Muscle layer of colon (tissue), 2 donors: ENCODE data around the gene MCU.
A peak's percentile ranks its signal among the peaks of the same experiment; 100 is the strongest.
"Not testable (repeated sequence)": the region's sequence is repeated elsewhere in the genome, so short reads cannot be mapped to it uniquely, and the experiment has no call there.

ENCODE experiments used
- H3K27ac ChIP-seq: one replicate; pipeline ENCODE4 v1.7.0; 2013; ENCODE audit warnings: low read depth, mild to moderate bottlenecking, low read length, moderate library complexity
- H3K27me3 ChIP-seq, 2 donors: one replicate each; pipeline ENCODE4 v1.7.0; 2013; ENCODE audit warnings: low read length in 2 of 2, mild to moderate bottlenecking in 2 of 2; ENCODE audit not compliant: insufficient read depth in 2 of 2, control insufficient read depth in 1 of 2
- H3K36me3 ChIP-seq: one replicate; pipeline ENCODE4 v1.7.0; 2013; ENCODE audit warnings: mild to moderate bottlenecking, low read length; ENCODE audit not compliant: insufficient read depth
- H3K4me1 ChIP-seq: one replicate; pipeline ENCODE4 v1.7.0; 2013; ENCODE audit warnings: mild to moderate bottlenecking, low read length; ENCODE audit not compliant: insufficient read depth
- H3K4me3 ChIP-seq, 2 donors: one replicate each; pipeline ENCODE4 v1.7.0; 2013; ENCODE audit warnings: low read length in 2 of 2, low read depth in 1 of 2, mild to moderate bottlenecking in 1 of 2, moderate library complexity in 1 of 2
- H3K9ac ChIP-seq: one replicate; pipeline ENCODE4 v1.7.0; 2013; ENCODE audit warnings: low read length
- H3K9me3 ChIP-seq: one replicate; pipeline ENCODE4 v1.7.0; 2013; ENCODE audit warnings: mild to moderate bottlenecking, low read length
- donor health status: abdominal sarcoma.
- donor health status: Adenocarcinoma of cecum.

The MCU gene, protein sequence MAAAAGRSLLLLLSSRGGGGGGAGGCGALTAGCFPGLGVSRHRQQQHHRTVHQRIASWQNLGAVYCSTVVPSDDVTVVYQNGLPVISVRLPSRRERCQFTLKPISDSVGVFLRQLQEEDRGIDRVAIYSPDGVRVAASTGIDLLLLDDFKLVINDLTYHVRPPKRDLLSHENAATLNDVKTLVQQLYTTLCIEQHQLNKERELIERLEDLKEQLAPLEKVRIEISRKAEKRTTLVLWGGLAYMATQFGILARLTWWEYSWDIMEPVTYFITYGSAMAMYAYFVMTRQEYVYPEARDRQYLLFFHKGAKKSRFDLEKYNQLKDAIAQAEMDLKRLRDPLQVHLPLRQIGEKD

GRCh38 chr10:72691863-72692743, at the start of gene MCU:
Gene MCU, plus strand, starts transcription at chr10:72692143. Its CDS starts 9 bp downstream, at chr10:72692152.
- peak within 1 kb of the TSS; percentile 52 for H3K27ac ChIP-seq

DNA sequence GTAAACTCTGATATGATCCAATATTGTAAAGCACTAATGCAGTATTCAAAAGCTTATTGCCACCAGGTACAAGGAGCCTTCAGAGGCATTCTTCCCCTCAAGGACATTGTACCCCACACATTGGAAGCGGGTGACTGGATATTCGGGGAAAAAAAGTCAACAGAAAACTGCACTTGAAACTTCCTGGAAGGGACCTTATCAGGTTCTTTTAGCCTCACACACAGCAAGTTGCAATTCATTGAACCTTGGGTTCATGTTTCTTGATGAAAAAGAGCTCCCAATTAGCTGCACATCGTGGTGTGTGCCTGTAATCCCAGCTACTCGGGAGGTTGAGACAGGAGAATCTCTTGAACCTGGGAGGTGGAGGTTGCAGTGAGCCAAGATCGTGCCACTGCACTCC, 49.6 kb upstream of the MCU start:
- Histone ChIP-seq H3K4me1 (no peaks in the 10 kb centered on the region), H3K27ac (no peak overlapping the region), H3K9me3 (no peaks in the 10 kb centered on the region), H3K9ac (no peak overlapping the region), H3K4me3 (no peak overlapping the region), H3K27me3 (no peaks in the 10 kb centered on the region), H3K36me3 (no peaks in the 10 kb centered on the region)

More at GRCh38 chr10:72691863-72692743, at the start of gene MCU:
- no peaks in the 10 kb centered on the region for H3K36me3 ChIP-seq
- H3K4me3 ChIP-seq, result peak within 1 kb of the TSS; percentile 81 to 92
- no peaks in the 10 kb centered on the region for H3K9me3 ChIP-seq
- peak within 1 kb of the TSS; percentile 88 for H3K9ac ChIP-seq
- no peaks in the 10 kb centered on the region for H3K27me3 ChIP-seq
- H3K4me1 ChIP-seq, result peaks cover 22% of the 10 kb centered on the region

GRCh38 chr10:72645263-72645858, 46.6 kb upstream of the MCU start:
- H3K4me1 ChIP-seq, result no peaks in the 10 kb centered on the region
- H3K9me3 ChIP-seq, result no peaks in the 10 kb centered on the region
- H3K9ac ChIP-seq, result no peak overlapping the region
- H3K36me3 ChIP-seq, result no peaks in the 10 kb centered on the region
- H3K4me3 ChIP-seq, result no peak overlapping the region
- H3K27me3 ChIP-seq, result no peaks in the 10 kb centered on the region
- H3K27ac ChIP-seq, result no peak overlapping the region

- not testable (repeated sequence) for H3K9ac ChIP-seq, H3K4me3 ChIP-seq, H3K27ac ChIP-seq, H3K9me3 ChIP-seq, H3K36me3 ChIP-seq, H3K4me1 ChIP-seq, H3K27me3 ChIP-seq
These were observed 45.0 kb upstream of the MCU start for GRCh38 chr10:72646971-72647370.

- H3K27me3 ChIP-seq, result no peaks in the 10 kb centered on the region
- no peaks in the 10 kb centered on the region for H3K36me3 ChIP-seq
- no peak overlapping the region for H3K4me3 ChIP-seq
- no peak overlapping the region for H3K27ac ChIP-seq
- no peaks in the 10 kb centered on the region for H3K9me3 ChIP-seq
- no peak overlapping the region for H3K9ac ChIP-seq
- H3K4me1 ChIP-seq, result no peaks in the 10 kb centered on the region
These were observed 43.6 kb upstream of the MCU start for GRCh38 chr10:72648301-72648700.

- no peak overlapping the region for H3K27ac ChIP-seq
- no peaks in the 10 kb centered on the region for H3K4me1 ChIP-seq
- H3K36me3 ChIP-seq, result no peaks in the 10 kb centered on the region
- no peak overlapping the region for H3K4me3 ChIP-seq
- H3K9me3 ChIP-seq, result no peaks in the 10 kb centered on the region
- no peaks in the 10 kb centered on the region for H3K27me3 ChIP-seq
- H3K9ac ChIP-seq, result no peak overlapping the region
These were observed 42.7 kb upstream of the MCU start for GRCh38 chr10:72649291-72649690.

DNA sequence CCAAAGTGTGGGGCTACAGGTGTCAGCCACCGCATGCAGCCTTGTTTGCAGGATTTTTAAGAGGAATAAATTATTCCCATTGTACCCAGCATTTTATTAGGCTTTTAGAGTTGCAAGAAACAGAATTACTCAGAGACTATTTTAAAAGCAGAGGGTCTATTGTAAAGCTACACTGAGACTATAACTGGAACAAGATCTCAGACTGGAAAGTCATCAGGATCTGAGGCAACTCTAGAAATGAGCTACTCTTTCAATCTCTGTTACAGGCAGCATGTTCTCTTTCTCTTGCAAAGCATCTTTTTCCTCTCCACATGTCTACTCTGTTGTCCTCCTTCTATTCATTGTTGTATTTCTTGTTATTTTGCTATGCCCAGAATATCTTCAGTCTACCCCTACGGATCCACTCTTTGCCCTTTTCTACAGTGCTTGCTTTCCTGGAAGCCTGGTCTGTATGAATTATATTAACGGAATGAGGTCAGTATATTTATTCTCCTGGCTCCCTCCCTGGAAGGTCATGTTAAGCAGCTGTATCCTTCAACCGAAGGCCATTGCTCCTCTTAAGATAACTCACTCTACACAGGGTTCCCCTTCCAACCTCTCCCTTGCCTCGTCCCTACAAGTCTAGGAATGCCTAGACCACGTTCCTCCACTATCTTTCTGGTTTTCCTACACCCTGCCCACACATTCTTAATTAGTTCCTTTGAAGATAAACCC, 38.4 kb upstream of the MCU start:
- Histone ChIP-seq H3K9me3 (no peaks in the 10 kb centered on the region), H3K27me3 (no peaks in the 10 kb centered on the region), H3K4me1 (no peaks in the 10 kb centered on the region), H3K27ac (no peak overlapping the region), H3K9ac (no peak overlapping the region), H3K4me3 (no peak overlapping the region), H3K36me3 (no peaks in the 10 kb centered on the region)

GRCh38 chr10:72654720-72655119, 37.2 kb upstream of the MCU start:
- H3K27ac ChIP-seq, result no peak overlapping the region
- H3K36me3 ChIP-seq, result no peaks in the 10 kb centered on the region
- H3K9me3 ChIP-seq, result no peaks in the 10 kb centered on the region
- H3K9ac ChIP-seq, result no peak overlapping the region
- no peaks in the 10 kb centered on the region for H3K27me3 ChIP-seq
- no peak overlapping the region for H3K4me3 ChIP-seq
- no peaks in the 10 kb centered on the region for H3K4me1 ChIP-seq

DNA sequence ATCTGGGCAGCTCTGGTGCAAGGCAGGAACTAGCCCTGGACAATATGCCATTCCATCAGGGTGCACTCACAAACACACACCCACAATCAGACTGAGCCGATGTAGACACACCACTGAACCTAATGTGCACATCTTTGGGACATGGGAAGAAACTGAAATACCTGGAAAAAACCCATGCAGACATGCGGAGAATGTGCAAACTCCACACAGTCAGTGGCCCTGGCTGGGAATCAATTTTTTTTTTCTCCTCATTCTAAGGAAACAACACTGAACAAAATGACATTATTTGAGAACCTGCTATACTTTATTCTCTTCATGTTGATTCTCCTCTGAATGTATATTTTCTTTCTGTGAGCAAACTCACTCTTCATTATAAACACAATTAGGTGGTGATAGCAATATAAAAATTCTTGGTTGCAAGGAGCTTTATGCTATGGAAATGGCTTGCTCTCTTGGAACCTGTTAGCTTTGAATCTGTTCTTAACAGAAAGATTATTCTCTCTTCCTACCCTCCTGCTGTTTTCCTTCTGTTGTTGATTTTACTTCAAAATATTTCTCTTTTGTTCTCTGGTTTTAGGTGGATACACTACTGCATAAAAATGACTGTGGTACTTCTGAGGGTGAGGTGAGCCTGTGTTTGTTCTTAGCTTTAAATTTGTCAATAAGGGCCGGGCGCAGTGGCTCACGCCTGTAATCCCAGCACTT, 33.1 kb upstream of the MCU start:
- no peaks in the 10 kb centered on the region for H3K9me3 ChIP-seq
- no peaks in the 10 kb centered on the region for H3K4me1 ChIP-seq
- H3K27me3 ChIP-seq, result no peaks in the 10 kb centered on the region
- no peak overlapping the region for H3K4me3 ChIP-seq
- H3K27ac ChIP-seq, result no peak overlapping the region
- no peaks in the 10 kb centered on the region for H3K36me3 ChIP-seq
- no peak overlapping the region for H3K9ac ChIP-seq

DNA sequence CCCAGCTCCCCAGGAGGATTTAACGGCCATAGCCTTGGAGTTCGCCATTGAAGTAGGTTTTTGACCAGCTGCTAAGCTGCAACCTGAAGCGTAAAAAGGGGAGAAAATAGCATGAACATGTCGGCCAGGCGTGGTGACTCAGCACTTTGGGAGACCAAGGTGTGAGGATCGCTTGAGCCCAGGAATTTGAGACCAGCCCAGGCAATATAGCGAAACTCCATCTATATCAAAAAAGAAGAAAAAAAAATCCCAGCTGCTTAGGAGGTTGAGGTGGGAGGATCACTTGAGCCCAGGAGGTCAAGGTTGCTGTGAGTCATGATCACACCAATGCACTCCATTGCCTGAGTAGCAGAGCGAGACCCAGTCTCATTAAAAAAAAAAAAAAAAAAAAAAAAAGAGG, 32.2 kb upstream of the MCU start:
- Histone ChIP-seq H3K4me1 (no peaks in the 10 kb centered on the region), H3K27me3 (no peaks in the 10 kb centered on the region), H3K4me3 (no peak overlapping the region), H3K9me3 (no peaks in the 10 kb centered on the region), H3K27ac (no peak overlapping the region), H3K9ac (no peak overlapping the region), H3K36me3 (no peaks in the 10 kb centered on the region)
